Measurements from ENCODE around the gene PTPN4.

PTPN4 gene, protein sequence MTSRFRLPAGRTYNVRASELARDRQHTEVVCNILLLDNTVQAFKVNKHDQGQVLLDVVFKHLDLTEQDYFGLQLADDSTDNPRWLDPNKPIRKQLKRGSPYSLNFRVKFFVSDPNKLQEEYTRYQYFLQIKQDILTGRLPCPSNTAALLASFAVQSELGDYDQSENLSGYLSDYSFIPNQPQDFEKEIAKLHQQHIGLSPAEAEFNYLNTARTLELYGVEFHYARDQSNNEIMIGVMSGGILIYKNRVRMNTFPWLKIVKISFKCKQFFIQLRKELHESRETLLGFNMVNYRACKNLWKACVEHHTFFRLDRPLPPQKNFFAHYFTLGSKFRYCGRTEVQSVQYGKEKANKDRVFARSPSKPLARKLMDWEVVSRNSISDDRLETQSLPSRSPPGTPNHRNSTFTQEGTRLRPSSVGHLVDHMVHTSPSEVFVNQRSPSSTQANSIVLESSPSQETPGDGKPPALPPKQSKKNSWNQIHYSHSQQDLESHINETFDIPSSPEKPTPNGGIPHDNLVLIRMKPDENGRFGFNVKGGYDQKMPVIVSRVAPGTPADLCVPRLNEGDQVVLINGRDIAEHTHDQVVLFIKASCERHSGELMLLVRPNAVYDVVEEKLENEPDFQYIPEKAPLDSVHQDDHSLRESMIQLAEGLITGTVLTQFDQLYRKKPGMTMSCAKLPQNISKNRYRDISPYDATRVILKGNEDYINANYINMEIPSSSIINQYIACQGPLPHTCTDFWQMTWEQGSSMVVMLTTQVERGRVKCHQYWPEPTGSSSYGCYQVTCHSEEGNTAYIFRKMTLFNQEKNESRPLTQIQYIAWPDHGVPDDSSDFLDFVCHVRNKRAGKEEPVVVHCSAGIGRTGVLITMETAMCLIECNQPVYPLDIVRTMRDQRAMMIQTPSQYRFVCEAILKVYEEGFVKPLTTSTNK

DNA sequence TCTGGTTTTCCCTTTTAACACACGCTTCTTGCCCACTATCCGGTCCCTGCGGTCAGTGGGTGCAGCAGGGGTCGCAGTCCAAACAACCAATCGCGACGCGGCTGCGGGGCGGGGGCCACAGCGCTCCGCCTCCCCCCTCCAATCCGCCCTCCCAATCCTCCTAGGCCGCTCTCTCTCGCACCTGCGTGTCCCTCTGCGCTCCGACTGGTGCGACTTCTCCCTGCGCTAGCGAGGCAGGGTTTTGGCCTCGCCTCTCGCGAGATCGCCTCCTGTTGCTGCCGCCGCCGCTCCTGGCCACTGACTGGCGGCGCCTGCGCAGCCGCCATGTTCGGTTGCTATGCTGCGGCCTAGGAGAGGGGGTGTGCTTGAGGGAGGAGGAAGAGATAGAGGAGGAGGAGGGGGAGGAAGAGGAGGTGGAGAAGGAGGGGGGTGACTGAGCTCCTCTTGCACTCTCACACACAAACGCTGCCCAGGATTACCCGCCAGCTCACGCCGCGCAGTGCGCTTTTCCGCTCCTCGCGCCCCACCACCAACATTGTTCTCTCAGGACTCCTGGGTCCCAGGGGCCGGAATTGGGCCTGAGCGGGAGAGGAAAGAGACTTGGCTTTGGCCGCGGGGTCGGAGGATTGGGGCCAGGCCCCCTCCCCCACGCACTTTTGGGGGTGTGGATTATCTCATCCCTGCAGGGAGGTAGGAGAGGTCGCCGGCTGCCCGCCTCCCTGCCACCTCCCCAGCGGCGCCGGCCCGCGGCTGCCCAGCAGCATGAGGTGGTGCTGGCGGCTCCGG, at the start of gene PTPN4:
Gene PTPN4, plus strand, starts transcription at position 472 of the 786 bp plus-strand sequence. CDS start 49,932 bp downstream, outside the sequence.
- peak; percentile 93 to 94 for ATAC-seq

DNA sequence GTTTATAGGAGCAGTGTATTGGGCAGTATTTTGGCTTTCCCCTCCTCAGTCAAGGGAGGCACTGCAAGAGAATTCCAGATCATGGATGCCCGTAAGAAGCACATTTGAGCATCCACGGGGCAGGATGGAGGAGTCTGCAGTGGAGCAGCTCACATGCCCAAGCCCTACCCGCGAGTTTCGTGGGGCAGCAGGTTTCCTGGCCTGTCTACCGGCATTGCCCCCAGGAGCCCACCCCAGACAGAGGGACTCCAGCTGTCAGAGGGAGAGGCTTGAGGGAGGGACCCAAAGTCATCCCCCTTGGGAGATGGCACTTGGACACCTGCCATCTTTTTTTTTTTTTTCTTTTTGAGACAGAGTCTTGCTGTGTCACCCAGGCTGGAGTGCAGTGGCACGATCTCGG, 49.4 kb upstream of the PTPN4 start:
- no peak for ATAC-seq

DNA sequence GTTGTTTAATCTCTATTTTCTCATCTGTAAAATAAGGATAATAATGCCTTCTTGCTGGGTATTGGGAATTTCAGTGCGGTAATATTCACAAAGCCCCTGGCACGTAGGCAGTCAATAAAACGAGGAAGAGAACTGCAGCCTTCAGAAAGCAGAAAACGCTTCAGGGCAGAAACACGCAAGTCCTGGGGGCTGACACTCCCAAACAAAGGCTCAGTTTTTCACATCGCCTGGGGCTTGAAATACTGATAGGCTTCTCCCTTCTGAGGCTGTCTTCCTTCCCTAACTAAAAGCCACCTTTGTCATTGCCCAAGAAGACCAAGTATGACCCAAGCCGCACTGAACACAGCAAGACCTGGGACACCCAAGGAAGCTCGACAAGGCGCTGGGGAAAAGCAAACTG, 48.4 kb upstream of the PTPN4 start:
- no peak for ATAC-seq

DNA sequence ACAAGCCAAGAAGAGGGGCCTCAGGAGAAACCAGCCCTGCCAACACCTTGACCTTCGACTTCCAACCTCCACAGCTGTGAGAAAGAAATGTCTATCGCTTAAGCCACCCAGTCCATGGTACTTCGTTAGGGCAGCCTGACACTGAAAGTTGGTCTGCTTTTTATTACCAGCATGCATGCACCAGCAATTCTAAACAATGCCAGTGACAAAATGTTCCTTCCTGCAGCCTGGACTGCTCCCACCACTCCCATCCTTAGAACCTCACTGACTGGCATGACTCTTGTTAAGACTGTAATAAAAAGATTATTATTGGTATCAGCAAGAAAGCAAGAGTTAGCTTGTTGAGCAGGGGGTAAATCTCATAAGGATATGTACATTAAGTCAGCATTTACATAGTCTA, 47.2 kb upstream of the PTPN4 start:
- ATAC-seq = no peak

DNA sequence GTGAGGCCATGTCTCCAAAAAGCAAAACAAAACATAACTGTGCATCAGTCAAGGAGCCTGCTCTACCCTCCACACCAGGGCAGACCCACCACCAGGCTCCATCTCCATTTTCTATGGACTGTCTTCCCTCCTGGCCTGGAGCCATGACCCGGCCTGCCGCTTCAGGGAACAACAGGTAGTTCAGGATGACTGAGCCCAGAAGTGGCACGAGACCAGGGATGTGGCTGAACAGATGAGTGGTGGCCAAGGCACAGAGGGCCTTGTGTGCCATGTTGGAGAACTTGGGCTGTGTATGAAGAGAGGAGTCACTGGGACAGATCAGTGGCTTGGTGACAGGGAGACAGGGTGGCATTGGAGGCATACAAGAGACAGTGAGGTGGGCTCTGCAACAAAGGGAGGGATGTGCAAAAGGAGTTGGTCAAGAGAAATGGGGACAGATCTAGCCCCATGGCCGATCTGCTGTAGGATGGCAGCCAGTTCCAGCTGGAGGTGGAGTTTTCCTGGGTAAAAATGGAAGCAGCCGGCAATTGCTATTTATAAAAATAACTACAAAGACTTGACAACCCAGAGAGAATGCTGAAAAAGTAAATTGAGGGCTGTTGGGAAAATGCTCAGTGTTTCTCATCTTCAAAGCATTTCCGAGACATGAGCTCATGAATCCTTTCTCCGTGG, 45.8 kb upstream of the PTPN4 start:
- ATAC-seq = no peak

DNA sequence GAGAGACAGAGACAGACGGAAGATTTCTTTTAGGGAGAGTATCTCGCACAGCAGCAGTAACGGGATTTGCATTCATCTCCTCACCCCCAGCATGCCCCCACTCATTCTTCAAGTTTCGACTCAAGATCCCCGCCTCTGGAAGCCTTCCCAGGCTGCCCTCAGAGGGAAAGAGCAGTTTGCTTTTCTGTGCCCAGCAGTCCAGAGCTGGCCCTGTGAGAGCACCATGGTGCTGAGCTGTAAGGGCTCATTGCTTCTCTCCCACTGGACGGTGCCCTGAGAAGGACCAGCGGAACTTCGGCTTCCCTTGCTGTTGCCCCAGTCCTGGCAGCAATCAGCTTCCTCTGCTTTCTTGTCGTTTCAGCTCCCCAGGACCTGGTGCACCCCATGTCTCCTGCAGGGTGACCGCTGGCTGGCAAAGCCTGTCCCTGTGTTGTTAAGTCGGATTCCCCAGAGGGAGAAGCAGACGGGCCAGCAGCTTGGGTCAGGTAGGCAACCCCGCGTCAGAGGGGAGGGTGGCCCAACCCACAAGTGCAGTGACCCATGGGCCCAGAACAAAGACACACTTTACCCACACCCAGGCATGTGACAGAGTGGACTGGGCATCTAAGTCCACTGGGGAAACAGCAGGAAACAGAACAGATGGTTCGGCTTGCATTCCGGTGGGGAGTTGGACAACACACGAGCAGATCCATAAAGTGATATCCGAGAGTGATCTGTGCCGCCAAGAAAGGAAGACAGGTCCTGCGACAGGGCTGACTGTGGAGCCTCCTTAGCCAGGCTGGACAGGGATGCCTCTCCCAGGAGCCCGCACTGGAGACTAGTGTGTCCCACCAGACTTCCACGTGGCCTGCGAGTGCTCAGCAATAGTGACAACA, 44.1 kb upstream of the PTPN4 start:
- ATAC-seq = no peak

DNA sequence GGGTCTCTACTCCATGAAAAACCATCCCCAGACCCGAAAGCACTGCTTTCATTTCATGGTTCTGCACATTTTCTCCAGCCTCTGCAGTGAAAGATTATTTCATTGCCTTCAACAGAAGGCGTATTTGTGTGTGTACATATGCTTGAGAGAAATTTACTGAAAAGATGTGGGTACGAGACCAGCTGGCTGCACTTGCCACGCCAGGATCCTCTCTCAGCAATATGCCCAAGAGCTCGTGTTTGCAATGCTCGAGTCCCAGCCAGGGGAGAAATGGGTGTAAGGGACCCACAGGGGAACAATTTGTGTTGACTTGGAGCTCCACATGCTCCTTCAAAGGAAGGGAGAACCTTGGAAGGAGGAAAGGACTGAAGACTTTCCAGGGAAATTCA, 43.4 kb upstream of the PTPN4 start:
- no peak for ATAC-seq

DNA sequence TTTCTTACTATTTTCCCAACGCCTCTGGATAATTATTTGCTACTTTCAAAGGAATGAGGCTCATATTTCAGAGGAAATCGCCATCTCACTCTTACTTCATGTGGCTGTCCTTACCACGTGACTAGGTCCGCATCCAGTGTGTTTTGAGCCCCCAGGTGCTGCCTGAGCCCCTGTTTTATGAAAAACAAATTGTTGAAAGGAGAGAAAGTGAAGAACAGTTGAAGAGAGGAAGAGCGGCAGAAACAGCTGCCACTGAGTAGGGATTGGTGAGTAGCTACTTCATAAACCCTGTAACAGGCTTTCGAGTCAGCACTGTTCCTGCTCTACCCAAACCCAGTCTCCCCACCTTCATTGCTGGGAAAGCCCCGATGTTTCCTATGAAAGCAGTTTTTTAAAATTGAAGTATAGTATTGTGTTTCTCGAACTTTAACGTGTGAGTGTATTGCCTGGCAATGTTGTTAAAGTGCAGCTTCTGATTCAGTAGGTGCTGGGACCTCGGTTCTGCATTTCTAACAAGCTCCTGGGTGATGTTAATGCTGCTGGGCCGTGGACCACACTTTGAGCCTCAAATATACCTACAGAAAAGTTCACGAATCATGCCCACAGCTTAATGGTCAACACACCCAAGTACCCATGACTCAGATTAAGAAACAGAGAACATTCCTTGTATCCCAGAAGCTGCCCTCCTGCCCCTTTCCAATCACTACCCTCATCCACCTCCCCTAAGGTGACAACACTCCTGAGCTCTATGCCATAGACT, 41.0 kb upstream of the PTPN4 start:
- peak; percentile 61 to 70 for ATAC-seq

DNA sequence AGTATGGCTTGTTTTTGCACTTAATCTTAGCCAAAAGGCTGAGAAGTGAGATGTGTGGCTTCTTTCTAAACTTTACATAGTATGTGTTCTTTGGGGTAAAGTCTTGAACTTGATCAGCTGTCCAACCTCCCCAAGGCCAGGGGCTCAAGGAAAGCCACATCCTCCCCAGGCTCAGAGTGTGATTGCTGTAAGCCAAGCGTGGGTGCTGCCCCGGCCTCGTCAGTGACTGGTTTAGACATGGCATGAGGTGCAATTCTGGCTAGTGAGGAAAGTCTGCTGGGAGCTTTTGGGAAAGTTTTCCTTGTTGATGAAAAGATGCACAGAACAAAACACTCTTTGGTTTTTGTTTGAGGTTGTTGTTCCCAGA, 40.5 kb upstream of the PTPN4 start:
- ATAC-seq = no peak

DNA sequence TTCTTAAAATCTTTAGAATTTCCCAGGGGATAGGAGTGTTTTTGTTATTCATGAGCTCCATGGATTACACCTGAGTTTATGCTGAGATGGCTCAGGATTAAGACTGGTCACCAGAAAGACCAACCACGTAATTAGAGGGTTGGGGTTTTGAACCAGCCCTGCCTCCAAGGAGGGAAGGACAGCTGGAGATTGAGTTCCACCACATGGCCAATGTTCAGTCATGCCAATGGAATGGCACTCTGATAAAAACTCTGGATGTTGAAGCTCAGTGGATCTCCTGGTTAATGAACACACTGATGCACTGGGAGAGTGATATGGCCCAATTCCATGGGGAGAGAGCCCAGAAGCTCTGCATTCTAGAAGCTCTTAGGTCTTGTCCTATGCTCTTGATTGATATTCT, 38.7 kb upstream of the PTPN4 start:
- ATAC-seq = no peak

DNA sequence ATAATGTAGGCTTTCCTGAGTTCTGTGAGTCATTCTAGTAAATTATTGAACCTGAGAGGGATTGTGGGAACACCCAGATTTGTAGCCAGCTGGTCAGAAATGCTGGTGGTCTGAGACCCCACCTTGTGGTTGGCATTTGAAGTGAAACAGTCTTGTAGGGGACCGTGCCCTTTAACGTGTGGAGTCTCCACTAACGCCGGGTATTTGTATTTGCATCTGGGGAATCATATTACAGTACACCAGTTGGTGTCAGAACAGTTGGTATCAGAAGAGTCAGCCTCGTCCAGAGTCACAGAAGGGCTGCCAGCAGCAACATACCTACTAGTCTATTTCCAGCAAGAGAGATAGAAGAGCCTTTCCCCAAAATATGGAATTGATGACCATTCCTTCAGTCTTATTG, 38.3 kb upstream of the PTPN4 start:
- no peak for ATAC-seq

DNA sequence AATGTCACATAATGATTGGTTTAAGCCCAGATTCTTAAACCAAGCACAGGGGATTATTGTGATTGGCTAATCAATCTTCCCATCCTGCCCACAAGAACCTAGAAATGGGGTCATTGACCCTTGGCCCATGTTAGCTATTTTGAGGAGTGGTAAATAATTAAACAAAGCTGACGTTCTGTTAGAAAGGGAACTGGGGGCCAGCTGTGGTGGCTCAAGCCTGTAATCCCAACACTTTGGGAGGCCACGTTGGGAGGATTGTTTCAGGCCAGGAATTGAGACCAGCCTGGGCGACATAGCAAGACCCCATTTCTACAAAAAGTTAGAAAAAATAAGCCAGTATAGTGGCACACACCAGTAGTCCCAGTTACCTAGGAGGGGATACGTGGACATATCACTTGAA, 37.8 kb upstream of the PTPN4 start:
- no peak for ATAC-seq

DNA sequence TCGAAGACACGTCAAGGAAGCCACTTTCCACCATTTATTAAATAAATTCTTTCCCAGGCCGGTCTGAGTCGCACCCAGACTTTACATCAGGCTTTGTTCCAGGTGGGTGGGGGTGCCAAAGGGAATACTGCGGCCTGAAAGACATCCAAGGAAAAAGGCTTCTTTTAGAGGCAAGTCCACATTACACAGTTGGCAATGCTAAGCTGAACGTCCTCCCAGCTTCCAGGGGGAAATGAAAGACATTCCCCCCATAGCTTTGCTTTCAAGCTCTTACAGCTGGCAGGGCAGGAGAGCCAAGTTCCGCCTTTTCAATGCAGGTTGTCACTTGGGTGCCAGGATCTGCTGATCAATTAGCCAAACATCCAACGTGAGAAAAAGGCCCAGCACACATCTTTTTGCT, 36.5 kb upstream of the PTPN4 start:
- no peak for ATAC-seq

DNA sequence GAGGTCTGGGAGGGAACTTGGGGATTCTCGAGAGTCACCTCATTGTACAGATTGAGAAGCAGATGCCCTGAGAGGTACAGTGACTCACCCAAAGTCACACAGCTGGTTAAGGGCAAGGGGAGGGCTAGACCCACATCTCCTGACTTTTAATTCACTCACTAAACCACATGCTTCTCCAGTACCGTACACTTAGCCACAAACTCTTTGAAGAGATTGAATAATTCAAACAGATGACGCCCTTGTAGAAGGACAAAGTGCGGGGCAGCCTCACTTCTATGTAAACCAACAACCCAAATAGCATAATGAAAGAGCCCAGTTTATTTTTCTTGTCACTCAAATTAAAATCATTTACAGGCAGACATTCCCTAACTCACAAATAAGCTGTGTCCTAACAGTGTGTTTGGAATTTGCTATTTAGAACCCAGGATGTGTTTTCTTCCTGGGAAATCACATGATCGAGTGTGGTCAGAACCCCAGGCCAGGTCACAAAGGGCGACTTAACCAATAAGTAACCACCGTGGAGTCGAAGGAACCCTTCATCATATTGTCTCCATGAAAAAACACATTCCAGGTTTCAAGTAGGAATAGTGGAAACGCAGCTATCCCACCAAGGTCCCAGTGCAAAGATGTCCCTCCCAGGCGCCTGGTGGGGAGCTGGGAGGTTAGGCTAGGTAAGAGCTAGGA, 35.8 kb upstream of the PTPN4 start:
- ATAC-seq = peak; percentile 44 to 48

DNA sequence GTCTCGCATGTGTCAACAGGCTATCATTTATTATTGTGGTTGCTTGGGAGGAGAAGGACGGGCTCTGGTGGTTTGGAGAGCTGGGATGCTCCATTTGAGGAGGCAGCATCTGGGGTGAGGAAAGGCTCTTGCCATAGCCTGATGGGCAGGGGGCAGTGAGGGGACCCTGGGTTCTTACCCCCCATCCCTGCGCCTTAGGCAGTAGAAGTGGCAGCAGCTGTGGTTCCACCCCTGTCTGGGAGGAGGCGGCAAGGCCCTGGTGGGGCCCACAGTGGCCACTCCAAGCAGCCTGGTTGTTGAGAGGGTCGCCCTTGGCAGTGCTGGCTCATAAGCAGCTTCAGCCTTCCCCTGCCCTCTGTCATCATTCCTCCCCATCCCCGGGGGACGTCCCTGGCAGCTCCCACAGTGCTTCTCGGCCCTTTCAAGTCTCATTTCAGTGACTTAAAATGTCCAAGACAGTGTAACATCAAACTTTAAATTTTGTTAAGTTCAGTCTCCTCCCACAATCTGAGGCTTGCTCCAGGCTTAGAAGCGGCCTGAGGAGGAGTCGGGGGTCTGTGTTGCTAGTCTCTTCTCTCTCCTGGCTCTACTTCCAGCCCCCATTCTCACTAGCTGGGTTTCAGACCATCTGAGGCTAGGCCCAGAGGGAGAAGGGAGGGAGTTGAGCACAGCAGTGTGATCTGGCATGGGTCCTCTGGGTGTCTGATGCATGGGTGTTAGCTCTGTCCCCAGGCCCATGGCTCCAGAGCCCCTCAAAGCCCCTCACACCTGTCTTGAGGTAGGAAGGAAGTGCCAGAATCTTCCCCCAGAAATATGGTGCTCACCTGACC, 34.9 kb upstream of the PTPN4 start:
- no peak for ATAC-seq

DNA sequence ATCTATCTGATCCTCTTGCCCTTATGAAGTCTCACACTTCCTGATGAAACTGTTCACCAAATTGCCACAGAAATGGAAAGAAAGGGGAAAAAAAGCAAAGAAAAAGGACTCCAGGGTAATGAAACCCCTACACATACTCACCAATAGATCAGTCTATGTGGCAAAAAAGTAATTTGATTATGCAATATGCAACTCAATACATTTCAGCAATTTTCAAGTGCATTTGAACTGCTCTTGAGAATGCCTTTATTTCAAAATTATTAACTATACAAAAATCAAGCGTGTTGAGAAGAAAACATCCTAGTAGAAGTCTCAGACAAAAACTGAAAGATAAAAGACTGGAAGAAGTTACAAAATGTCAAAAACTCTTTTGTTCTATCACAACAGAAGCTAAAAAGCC, 32.2 kb upstream of the PTPN4 start:
- no peak for ATAC-seq

DNA sequence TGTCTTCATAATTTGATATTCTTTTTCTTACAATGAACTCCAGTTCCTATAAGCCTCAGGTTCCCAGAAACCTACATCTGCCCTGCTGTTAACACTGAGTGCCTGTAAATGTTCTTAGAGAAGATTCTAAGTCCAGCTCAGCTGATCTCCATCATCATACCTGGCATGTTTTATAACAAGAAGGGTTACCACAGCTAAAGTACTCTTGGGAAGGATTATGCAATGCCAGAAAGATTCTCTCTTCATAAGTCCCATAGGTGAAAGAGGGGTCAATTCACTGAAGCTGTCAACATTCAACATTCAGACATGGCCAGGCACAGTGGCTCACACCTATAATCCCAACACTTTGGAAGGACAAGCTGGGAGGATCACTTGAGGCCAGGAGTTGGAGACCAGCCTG, 31.3 kb upstream of the PTPN4 start:
- no peak for ATAC-seq

DNA sequence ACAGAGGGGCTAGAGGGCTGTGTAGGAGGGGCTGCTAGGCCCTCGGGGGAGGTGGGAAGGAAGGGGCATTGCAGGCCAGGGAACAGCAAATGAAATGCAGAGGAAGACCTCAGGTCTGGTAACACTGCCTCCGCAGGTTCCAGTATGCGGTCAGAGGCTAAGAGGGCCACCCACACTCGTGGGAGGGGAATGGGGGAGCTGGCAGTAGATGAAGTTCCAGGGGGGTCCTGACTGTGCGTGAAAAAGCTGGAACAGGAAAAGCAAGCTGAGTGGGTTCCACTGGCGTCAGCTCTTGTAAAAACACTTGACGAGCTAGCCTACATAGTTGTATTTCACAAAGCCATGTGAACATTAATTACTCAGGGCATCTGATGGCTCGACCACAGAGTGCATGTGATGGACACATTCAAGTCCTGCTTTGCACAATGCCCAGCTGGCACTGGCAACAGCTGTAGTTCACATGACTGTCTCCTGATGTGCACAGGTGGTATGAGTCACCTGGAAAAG, 29.0 kb upstream of the PTPN4 start:
- no peak for ATAC-seq

DNA sequence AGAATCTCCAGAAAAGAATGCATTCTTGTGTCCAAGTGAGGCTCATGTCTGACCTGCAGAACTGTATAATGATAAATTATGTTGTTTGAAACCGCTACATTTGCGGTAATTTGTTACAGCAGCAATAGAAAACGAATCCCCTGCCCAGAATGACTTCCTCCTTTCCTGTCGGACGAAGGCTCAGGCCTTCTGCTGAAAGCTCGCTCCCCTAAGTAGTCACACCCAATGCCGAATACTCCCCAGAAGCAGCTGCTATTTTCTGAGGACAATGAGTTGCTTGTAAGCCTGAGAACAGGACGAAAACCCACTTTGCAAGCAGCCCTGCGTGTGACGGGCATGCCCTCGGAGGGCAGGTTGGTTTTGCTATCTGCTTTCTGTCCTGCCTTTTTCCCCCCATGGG, 27.7 kb upstream of the PTPN4 start:
- no peak for ATAC-seq

All from activated CD4-positive, CD25-positive, alpha-beta regulatory T cell treated with anti-CD3 and anti-CD28 coated beads, Interleukin-2, amount 50 U/mL, for 24 hours (primary cell).